GM06990 (cell line): ENCODE data around the gene MICALL2.

Experiments
- DNase-seq: peaks from one replicate; pipeline ENCODE4 v3.0.0-alpha.2; 2011; ENCODE audit not compliant: insufficient read length; ENCODE audit errors: extremely low read depth
- H3K27me3 ChIP-seq: replicated peaks from 2 replicates; pipeline ENCODE4 v1.6.0; 2011; ENCODE audit warnings: low read length; ENCODE audit not compliant: control insufficient read depth, insufficient read depth
- H3K36me3 ChIP-seq: 2 replicates; pipeline ENCODE4 v1.5.1; 2011; ENCODE audit warnings: low read length; ENCODE audit not compliant: control insufficient read depth, insufficient read depth
- H3K4me3 ChIP-seq: replicated peaks from 2 replicates; pipeline ENCODE4 v1.5.1; 2011; ENCODE audit warnings: low read depth, mild to moderate bottlenecking, control low read depth, low read length
- CTCF ChIP-seq: IDR thresholded peaks from 2 replicates; pipeline ENCODE4 v1.5.1; 2011; ENCODE audit warnings: low read length, control low read depth, mild to moderate bottlenecking, inconsistent platforms; ENCODE audit not compliant: insufficient read depth, poor library complexity, severe bottlenecking

Gene MICALL2

GRCh38 chr7:1502845-1503244, 43.6 kb upstream of the MICALL2 start:
- Histone ChIP-seq H3K36me3 (peaks cover 14% of the 10 kb centered on the region), H3K27me3 (no peaks in the 10 kb centered on the region), H3K4me3 (peak overlapping the region; percentile 92)
- no peak for TF ChIP-seq CTCF
- no peak for DNase-seq

- no peak for TF ChIP-seq CTCF
- no peak for DNase-seq
- Histone ChIP-seq H3K4me3 (no peak overlapping the region), H3K36me3 (peaks cover 20% of the 10 kb centered on the region), H3K27me3 (no peaks in the 10 kb centered on the region)
Measured at GRCh38 chr7:1501487-1502270, 42.4 kb upstream of the MICALL2 start.

GRCh38 chr7:1500064-1500807, 41.0 kb upstream of the MICALL2 start:
- Histone ChIP-seq H3K27me3 (no peaks in the 10 kb centered on the region), H3K36me3 (peaks cover 27% of the 10 kb centered on the region), H3K4me3 (no peak overlapping the region)
- no peak for TF ChIP-seq CTCF
- DNase-seq = no peak

GRCh38 chr7:1499367-1500029, 40.2 kb upstream of the MICALL2 start:
- Histone ChIP-seq H3K4me3 (no peak overlapping the region), H3K36me3 (peaks cover 29% of the 10 kb centered on the region), H3K27me3 (no peaks in the 10 kb centered on the region)
- no peak for TF ChIP-seq CTCF
- no peak for DNase-seq

GRCh38 chr7:1498370-1499305, 39.4 kb upstream of the MICALL2 start:
- Histone ChIP-seq H3K27me3 (no peaks in the 10 kb centered on the region), H3K36me3 (peaks cover 33% of the 10 kb centered on the region), H3K4me3 (no peak overlapping the region)
- no peak for TF ChIP-seq CTCF
- DNase-seq = no peak
